ENCODE data around the gene GPR15.

Gene GPR15

GRCh38 chr3:98501270-98501669 lies 30.5 kb upstream of the GPR15 start:
- no peak for DNase-seq
- no peak overlapping the region for H3K4me3 ChIP-seq (ENCODE audit: low read depth, low read length)
- H3K27me3 ChIP-seq: no peaks in the 10 kb centered on the region
- H3K36me3 ChIP-seq: no peaks in the 10 kb centered on the region
- H3K9me3 ChIP-seq: no peaks in the 10 kb centered on the region
- peaks cover 12% of the 10 kb centered on the region for H3K4me1 ChIP-seq
- no peak for TF ChIP-seq CTCF (IDR thresholded peaks at IDR 0.05; ENCODE audit: low read depth, low read length)

GRCh38 chr3:98501863-98502576 lies 29.8 kb upstream of the GPR15 start:
- Histone ChIP-seq H3K4me1 (peaks cover 12% of the 10 kb centered on the region), H3K27me3 (no peaks in the 10 kb centered on the region), H3K9me3 (no peaks in the 10 kb centered on the region), H3K36me3 (no peaks in the 10 kb centered on the region), H3K4me3 (ENCODE audit: low read depth, low read length) (no peak overlapping the region)
- no peak for TF ChIP-seq CTCF (IDR thresholded peaks at IDR 0.05; ENCODE audit: low read depth, low read length)
- DNase-seq: no peak

- no peak for DNase-seq
- Histone ChIP-seq H3K4me1 (peaks cover 12% of the 10 kb centered on the region), H3K9me3 (no peaks in the 10 kb centered on the region), H3K36me3 (no peaks in the 10 kb centered on the region), H3K27me3 (no peaks in the 10 kb centered on the region), H3K4me3 (ENCODE audit: low read depth, low read length) (no peak overlapping the region)
- TF ChIP-seq CTCF (IDR thresholded peaks at IDR 0.05; ENCODE audit: low read depth, low read length): no peak
These were observed 27.2 kb upstream of the GPR15 start for GRCh38 chr3:98504539-98504938.

GRCh38 chr3:98508582-98508981 lies 23.2 kb upstream of the GPR15 start:
- Histone ChIP-seq H3K36me3 (no peaks in the 10 kb centered on the region), H3K4me1 (peaks cover 3% of the 10 kb centered on the region), H3K9me3 (no peaks in the 10 kb centered on the region), H3K27me3 (no peaks in the 10 kb centered on the region), H3K4me3 (ENCODE audit: low read depth, low read length) (no peak overlapping the region)
- no peak for DNase-seq
- TF ChIP-seq CTCF (IDR thresholded peaks at IDR 0.05; ENCODE audit: low read depth, low read length): no peak

GRCh38 chr3:98512576-98512975 lies 19.2 kb upstream of the GPR15 start:
- no peaks in the 10 kb centered on the region for H3K27me3 ChIP-seq
- H3K4me3 ChIP-seq (ENCODE audit: low read depth, low read length): no peak overlapping the region
- peaks cover 17% of the 10 kb centered on the region for H3K36me3 ChIP-seq
- H3K9me3 ChIP-seq: no peaks in the 10 kb centered on the region
- H3K4me1 ChIP-seq: no peaks in the 10 kb centered on the region
- no peak for DNase-seq
- no peak for TF ChIP-seq CTCF (IDR thresholded peaks at IDR 0.05; ENCODE audit: low read depth, low read length)

GRCh38 chr3:98513091-98513511 lies 18.7 kb upstream of the GPR15 start:
- H3K36me3 ChIP-seq: peaks cover 22% of the 10 kb centered on the region
- no peak overlapping the region for H3K4me3 ChIP-seq (ENCODE audit: low read depth, low read length)
- TF ChIP-seq CTCF (IDR thresholded peaks at IDR 0.05; ENCODE audit: low read depth, low read length): no peak
- H3K9me3 ChIP-seq: no peaks in the 10 kb centered on the region
- H3K4me1 ChIP-seq: no peaks in the 10 kb centered on the region
- no peak for DNase-seq
- H3K27me3 ChIP-seq: no peaks in the 10 kb centered on the region

All from BE2C (cell line).